Left renal cortex interstitium (tissue), 4 donors: ENCODE data around the gene PACSIN2. TPM values are rescaled to one million over a fixed set of nuclear protein-coding genes. Genes with fewer than 3 reads are reported as not detected.

Experiments used
- DNase-seq, 4 donors: peaks; one replicate each; pipeline ENCODE4 v3.0.0-alpha.2; 2013; ENCODE audit warnings: low read depth in 4 of 4, low spot score in 2 of 4, missing footprints in 1 of 4
- polyA plus RNA-seq, 4 donors: library from polyadenylated mRNA; unstranded; fragments of 120-200 nt; gene quantifications; one replicate each; pipeline ENCODE4 v1.2.1, GENCODE V29; 2013; ENCODE audit not compliant: insufficient read length in 4 of 4

Gene PACSIN2
- polyA plus RNA-seq, 4 donors, result 62.7 to 74.4 (median 68.2) TPM

DNA sequence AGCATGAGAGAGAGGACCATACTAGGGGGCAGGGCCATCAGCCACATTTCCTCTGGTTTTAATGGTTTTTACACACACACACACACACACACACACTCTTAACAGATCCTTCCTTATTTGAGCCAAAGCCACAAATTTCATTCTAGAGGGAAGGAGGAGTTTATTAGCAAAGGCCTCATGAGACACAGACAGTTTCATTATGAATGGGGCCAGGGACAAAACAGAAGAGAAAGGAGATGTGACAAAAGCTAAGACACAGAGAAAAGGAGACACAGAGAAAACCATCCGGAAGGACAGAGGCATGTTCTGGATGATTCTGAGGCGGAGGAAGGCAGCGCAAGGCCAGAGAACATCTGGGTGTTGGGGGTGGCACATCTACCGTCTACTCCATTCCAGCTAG lies 125.6 kb downstream of the PACSIN2 start:
- DNase-seq, result no peak

DNA sequence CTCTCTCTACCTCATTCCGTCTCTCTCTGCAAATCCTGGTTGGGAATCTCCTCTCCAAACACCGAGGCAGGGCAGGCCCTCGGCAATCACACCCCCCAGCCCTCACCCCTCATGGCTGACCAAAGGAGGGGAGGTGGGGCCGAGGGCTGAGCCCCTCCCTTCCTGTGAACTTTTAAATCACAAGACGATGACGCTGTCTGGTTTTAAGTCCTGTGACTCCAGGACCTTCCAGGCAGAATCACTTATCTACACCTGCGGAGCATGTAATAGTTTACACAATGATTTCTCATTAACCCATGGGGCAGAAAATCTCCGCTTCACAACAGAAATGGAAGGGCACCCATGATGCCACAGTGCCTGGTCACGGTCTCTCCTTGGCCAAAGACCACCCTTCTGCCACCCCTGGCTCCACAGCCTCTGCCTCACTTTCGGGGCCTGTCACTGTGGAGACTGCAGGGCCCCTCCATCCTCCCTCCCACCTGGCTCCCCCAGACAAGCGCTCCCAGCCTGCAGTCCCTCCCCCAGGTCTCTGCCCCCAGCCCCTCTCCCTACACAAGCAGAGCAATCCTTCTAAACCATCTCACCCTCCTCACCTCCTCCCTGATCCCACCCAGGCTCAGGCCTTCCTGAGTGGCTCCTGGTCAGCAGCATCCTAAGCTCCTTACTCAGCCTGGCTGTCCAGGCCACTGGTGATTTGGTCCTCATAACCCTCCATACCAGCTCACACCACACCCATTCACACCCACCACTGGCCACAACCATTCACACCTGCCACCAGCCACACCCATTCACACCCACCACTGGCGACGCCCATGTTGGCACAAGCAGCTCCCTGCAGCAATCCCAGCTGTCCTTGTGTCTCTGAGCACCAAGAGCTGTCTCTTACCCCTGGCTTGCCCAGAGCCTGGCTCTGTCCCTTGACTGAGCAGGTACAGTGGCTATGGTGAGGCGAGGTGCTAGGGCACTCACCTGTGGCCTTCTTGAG lies 127.1 kb downstream of the PACSIN2 start:
- no peak for DNase-seq

DNA sequence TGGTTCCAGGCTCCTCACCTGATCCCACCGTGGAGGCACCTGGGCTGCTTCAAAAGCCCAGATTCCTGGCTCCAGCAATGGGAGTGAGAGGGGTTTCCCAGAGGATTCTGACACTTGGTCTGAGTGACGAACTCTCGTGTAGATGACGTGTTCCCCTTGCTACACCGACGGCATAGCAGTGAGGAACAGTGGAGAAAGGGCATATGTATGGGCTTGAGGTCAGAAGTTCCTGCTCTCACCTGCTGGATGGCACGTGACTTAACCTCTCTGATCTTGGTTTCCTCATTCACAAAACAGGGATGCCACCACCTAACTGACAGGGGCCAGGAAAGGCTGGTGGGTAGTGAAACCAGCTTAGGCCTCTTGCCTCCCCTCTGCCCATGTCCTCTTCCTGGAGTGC lies 127.8 kb downstream of the PACSIN2 start:
- no peak for DNase-seq

DNA sequence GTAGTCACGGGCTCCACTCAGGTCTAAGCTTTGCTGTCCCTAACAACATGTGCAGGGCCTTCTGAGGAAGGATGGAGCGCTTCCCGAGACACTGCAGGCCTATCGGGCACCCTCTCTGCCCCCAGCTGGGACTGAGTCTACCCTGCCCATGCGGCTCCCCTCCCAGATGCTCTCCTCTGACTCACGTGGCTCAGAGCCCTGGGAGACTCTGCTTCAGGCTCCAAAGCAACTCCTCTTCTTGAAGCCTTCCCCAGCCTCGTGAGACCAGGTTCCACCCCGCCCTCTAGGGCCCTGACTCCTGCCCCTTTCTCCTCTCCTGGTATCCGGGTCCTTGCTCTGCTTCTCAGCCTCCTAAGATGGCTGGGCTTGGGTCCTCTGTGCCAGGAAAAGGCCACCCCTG lies 129.5 kb downstream of the PACSIN2 start:
- DNase-seq, result no peak

DNA sequence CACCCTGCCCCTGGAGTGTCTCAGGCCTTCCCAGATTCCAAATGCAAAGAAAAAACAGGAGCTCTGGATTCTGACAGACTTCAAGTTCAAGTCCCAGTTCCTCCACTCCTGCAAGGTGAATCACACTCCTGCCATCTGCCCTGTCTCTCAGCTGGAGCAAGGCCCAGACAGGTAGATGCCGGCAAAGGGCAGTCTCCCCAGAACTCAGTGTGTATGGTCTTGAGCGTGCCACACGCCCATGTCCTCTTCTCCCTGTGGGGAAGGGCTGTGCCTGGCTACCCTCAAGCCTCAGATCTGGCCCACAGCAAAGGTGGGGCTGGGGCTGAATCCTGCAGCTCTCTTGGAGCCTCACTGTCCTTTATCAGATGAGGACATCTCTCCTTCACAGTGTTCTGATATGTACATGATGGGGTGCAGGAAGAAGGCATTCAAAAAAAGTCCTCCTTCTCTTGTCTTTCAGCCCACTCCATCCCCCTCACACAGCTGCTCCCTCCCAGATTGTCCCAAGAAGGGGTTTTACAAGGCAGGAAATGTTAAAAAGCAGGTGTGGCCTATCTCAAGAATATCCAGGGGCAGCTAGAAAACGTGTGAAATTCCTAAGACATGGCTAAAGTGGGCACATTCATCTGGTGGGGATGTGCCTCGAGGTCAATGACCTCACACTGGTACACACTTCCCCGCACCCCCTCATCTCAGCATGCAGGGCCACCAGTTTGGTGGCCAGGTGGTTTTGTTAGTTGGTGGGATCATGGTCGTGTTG lies 130.2 kb downstream of the PACSIN2 start:
- DNase-seq, result no peak

DNA sequence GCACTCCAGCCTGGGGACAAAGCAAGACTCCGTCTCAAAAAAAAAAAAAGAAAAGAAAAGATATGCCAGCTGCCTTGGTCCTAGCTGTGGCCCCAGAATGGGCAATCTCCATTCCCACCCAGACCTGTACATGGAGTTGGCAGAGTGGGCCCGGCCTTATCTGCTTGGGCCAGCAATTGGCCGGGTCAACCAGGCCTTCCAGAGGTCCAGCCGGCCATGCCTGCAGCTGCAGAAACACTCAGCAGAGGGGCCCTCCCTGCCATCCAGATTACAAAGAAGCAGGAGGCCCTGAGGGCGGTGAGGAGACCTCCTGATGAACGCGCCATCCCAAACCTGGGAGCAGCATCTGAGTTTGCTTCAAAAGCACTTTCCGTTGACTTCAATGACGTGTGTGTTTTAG lies 131.0 kb downstream of the PACSIN2 start:
- DNase-seq, result no peak

DNA sequence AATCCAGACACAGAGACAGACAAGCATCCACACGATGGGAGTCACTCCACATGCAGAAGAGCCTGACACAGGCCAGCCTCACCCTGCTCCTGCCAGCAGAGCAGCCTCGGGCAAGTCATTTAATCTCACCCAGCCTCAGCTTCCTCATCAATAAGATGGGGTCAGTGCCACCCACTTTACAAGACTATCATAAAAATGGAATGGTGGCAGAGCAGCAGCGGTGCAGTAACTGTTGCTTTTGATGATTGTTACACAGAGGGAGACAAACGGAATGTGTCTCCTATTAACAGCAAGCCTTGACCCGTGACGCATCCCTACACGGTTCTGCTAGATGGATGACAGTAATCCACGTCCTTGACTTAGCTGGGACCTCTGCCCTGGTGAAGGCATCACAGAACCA lies 131.8 kb downstream of the PACSIN2 start:
- no peak for DNase-seq

DNA sequence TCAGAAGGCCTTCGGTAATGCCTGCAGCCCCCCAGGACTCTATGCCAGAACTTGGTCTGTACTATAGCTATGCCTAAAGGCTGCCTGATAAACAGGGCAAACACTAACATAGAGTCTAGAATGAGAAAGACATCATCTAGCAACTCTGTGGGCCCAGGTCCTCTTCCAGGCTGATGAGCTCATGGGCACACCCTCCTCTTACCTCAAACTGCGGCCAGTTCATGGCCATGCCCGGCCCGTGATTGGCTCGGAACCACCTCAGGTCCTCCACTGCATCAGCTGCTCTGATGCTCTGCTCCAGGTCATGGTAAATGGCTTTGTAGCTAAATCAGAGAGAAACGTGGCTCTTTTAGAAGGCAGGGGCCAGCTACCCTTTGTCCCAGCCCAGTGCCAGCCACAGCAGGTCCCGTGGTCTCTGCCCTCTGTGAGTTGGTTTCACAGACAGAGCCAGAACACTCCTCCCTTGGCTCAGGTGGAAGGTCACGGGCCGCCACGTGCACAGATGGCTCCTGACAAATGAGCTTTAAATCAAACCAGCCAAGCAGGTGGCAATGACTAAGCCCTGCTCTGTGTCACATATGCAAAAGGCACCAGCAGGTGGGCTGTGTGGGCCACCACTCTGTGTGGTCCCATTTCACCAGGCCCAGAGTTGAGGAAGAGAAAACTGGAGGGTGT lies 132.8 kb downstream of the PACSIN2 start:
- DNase-seq, result no peak

DNA sequence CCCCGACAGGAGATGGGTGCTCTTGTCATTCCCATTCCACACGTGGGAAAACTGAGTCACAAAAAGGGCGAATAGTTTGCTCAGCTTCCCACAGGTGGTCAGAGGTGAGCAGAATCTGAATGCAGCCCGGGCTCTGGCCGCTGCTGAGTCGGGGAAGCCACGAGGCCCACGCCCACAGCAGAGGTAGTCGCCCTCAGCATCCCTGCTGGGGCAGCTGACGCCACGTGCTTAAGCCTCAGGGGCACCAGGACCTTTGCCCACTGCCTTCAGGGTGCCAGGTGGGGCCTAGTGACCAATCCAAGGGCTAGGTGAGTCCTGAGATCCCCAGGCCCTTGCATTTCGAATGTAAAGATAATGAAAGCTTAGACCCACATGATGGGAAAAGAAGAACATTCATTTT lies 133.7 kb downstream of the PACSIN2 start:
- no peak for DNase-seq

DNA sequence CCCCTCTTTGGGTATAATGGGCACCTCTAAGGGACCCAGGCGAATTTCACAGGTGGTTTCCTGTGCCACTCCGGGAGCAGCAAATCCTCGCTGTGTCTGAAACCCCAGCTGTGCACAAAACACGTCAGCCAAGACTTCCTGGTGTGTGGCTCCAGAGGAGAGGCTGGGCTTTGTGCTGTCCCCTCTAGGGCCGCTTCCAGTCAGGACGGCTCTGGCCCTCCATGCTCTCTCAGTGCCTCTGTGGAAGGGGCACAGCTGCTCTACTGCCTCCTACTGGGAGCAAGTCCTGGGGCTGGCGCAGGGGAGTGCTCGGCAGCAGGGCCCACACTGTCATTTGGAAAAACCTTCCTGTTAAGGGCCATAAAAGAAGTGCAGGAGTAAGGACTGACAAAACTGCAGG lies 134.1 kb downstream of the PACSIN2 start:
- DNase-seq, result no peak

DNA sequence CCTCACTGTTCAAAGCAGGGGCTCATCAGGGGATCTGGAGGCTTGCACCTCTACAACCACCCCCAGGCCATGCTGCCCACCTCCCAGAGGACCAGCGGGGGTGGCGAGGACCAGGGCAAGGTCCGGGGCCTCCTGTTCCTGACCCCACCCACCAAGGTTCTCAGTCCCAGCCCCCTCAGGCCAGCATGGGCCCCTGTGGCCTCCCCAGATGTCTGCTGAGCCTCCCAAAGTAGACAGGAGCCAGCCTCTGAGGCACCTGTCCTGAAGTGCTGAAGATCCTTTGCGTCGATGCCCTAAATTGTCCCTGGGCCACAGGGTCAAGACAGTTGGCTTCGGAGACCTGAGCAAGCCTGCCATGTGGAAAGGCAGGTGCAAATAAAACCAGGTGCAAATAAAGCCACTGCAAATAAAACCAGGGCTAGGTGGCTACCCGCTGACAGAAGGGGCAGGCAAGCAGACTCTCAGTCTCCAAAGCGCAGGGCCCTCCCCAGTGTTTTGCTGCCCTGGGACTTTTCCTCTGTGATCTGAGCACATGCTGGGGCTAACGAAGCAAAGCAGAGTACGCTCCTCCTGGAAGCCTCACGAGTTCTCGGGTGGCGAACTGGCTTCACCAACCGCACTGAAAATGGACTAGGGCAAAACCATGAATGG lies 135.5 kb downstream of the PACSIN2 start:
- no peak for DNase-seq

DNA sequence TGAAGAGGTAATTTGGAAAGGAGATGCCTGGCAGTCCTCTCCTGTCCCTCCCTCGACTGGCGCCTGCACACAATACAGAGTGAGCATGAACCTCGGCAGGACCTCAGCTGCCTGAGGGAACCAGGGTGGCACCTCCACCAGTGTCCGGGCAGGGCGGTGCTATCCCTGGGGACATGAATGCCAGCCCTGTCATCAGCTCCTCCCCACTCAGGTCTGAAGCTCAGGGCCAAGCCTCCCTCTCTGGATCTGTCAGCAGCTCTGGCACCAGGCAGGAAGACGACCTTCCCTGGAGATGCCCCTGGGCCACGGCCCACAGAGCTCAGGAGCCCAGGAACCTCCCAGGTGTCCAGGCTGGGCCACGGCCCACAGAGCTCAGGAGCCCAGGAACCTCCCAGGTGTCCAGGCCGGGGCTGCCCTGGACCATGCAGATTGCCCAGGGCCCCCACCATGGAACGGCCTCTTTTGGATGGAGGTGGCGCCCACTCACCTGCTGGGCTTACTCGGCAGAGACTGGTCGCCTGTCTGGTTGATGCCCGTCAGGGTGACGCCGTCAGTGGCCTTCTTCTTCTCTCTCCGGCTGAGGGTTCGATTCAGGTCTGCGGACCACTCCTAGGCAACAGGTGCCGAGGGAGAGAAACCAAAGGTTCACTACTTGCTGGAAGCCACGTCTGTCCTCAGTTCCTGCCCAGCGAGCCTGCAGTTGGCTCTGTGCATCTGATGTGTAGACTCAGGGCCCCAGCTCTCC lies 136.2 kb downstream of the PACSIN2 start:
- no peak for DNase-seq

DNA sequence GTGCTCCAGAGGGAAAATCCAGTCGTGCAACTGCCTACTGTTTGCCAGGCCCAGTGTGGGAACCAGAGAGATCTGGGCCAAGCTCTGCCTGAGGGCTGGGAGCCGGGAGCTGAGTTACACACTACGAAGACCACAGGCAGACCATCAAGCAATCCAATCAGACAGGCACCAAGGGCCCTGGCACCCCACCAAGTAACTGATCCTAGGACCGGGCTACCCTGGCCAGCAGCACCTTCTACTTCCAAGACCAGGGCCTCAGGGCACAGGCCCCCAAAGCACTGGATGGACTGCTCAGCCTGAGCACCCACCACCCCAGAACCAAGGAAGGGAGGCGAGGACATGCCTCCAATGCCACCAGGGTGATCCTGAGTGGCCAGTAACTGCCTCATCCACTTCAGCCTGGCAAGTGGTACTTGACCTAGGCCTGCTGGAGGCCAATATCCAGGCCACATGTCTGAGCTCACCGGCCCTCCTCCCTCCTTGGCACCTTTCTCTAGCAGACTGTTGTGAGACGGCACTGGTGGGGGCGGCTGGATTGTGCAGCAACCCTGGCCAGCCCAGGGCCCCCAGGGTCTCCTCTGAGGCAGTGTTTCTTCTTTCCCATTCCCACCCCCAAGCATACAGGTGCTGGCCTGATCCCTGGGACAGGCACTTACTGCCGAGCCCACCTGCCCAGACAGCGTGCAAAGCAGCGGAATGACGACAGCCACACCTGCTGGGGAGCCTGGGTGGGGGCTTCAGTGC lies 137.2 kb downstream of the PACSIN2 start:
- DNase-seq, result no peak

DNA sequence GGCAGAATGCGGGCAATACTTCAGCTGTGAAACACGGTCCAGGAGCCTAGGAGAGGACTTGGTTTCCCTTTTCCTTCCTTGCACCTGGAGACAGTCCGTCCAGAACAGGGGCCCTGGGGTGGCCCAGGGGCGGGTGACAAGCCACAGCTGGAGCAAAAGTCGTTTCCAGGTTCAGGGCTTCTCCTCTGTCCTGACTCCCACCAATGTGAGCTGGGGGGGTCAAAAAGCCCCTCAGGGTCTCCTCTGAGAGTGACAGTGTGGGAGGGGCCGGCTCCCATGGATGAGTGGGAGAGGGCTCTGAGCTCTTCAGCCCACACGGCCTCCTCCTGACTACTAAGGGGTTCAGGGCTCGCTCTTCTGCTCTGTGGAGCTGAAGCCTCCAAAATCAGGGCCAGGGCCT lies 137.8 kb downstream of the PACSIN2 start:
- DNase-seq, result no peak

DNA sequence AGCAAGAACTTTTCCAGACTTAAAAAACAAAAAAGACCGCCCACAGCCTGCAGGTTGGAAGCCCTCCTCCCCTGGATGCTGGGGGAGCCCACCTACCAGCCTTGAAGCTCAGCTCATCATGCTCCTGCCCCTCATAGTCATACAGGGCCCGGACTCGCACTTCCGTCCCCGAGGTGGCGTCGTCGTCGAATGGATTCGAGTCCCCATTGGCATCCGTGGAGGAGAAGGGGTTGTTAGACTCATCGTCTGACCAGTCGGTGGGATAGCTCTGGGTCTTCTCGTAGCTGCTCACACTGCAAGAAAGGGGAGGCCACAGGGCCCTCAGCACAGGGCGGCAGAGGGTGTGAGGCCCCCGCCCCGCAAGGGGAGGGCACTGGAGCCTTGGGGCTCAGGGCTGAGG lies 138.9 kb downstream of the PACSIN2 start:
- no peak for DNase-seq

DNA sequence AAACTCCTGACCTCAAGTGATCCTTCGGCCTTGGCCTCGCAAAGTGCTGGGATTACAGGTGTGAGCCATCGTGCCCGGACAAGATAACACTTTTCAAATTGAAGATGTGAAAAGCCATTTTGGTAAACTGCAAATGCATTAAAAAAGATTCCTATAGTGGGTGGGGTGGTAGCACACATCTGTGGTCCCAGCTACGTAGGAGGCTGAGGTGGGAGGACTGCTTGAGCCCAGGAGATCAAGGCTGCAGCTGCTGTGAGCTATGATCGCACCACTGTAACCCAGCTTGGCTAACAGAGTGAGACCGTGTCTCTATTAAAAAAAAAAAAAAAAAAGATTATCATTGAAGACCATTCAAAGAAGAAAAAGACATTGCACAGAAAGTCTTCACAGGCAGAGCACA lies 140.9 kb downstream of the PACSIN2 start:
- no peak for DNase-seq

DNA sequence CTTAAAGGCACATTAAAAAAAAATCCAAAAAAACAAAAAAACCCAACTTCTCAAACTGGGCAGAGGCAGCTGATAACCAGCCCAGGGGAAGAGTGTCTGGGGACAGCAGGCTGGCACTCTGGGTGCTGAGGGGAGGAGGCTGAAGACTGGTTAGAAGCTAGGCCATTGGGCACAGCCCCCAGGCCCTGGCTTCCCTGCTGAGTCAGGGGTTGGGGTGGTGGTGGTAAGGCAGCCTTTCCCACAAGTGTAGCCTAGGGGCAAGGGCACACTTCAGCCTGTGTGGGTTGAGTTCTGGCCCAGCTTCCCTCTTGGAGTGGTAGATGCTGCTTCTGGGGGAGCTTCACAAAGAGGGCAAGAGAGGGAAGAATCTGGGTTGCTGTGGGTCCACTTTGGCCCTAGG lies 141.6 kb downstream of the PACSIN2 start:
- DNase-seq, result no peak

DNA sequence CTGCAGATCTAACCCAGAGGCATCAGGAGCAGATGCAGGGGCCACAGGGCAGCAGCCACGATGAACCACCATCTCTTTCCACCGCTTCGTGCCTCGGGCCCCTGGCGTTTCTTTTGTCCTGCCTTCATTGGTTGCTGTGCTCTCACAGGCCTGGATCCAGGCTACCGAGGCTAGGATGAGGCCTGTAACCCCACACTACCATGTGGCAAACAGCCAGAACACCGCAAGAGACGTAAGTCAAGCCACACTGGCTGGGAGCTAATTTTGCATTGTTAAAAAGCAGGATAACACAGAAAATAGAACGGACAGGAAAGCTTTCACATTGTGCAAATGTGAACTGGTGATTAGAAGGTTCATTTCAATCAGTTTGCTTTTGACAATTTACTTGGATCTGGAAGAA lies 142.1 kb downstream of the PACSIN2 start:
- DNase-seq, result no peak
